Sigmoid colon (tissue), 4 donors: ENCODE results near the gene LGALS8.

Experiments
- POLR2A ChIP-seq, 2 donors: fragments of 450-650 bp; IDR thresholded peaks; one replicate each; pipeline ENCODE4 v1.6.1; 2016; ENCODE audit warnings: antibody characterized with exemption in 2 of 2, mild to moderate bottlenecking in 2 of 2, moderate library complexity in 2 of 2
- POLR2AphosphoS5 ChIP-seq, 4 donors: sonication (generic); formaldehyde crosslinking; IDR thresholded peaks; one replicate each; pipeline ENCODE4 v1.6.1; 2017; ENCODE audit warnings: antibody characterized with exemption in 4 of 4
- TF ChIP-seq, protein P1 (sequence below), 4 experiments: fragments of 450-650 bp in 3 of 4; fragments of 200-600 bp in 1 of 4; IDR thresholded peaks; one replicate each; pipeline ENCODE4 v1.5.1; 2016 to 2019; ENCODE audit warnings: antibody characterized with exemption in 4 of 4, mild to moderate bottlenecking in 3 of 4, moderate library complexity in 2 of 4

DNA sequence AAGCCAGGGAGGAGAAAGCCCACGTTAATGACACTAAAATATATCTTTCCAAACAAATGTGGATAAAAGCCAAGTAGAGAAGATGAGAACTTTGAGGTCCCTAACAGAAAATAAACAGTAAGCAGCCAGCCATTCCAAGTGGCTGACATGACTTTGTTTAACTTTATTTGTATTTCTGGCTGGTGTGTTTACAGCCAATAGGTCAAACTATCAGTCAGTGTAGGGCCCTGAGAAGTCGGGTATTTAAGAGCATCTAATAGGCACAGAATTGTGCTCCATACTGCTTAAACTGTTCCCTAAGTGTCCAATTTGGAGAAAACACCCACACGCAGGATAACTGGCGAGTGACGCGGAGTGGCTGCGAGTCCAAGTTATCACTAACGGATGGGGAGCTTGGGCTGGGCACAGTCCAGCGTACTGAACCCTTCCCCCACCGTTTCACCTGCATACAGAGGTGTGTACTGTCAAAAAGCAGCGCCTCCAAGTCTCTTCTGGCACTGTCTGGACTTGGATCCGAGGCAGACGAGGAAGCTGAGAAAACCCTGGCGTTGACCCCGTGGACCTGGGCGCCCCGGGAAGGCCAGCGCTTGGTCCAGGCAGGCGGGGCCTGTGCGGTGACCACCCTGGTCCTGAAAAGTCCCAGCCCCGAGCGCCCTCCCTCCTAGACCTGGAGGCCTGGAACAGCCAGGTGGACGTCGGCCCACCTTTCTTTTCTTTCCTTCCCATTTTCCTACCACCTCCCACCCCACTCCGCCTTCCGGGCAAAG lies 662 bp upstream of the LGALS8 start:
- TF ChIP-seq, protein P1, sequence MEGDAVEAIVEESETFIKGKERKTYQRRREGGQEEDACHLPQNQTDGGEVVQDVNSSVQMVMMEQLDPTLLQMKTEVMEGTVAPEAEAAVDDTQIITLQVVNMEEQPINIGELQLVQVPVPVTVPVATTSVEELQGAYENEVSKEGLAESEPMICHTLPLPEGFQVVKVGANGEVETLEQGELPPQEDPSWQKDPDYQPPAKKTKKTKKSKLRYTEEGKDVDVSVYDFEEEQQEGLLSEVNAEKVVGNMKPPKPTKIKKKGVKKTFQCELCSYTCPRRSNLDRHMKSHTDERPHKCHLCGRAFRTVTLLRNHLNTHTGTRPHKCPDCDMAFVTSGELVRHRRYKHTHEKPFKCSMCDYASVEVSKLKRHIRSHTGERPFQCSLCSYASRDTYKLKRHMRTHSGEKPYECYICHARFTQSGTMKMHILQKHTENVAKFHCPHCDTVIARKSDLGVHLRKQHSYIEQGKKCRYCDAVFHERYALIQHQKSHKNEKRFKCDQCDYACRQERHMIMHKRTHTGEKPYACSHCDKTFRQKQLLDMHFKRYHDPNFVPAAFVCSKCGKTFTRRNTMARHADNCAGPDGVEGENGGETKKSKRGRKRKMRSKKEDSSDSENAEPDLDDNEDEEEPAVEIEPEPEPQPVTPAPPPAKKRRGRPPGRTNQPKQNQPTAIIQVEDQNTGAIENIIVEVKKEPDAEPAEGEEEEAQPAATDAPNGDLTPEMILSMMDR (IDR thresholded peaks at IDR 0.05): no peak
- no peak for TF ChIP-seq POLR2AphosphoS5 (IDR thresholded peaks at IDR 0.05)
- TF ChIP-seq POLR2A (IDR thresholded peaks at IDR 0.05): no peak
